ENCODE results near the gene CSTB.

CSTB gene

GRCh38 chr21:43748622-43749021 lies 27.5 kb downstream of the CSTB start:
- TF ChIP-seq CTCF (IDR thresholded peaks at IDR 0.05; ENCODE audit: insufficient read depth, low read depth, low read length, missing control alignments), result no peak
- DNase-seq (ENCODE audit: low read depth), result no peak
- no peak overlapping the region for H3K4me3 ChIP-seq (ENCODE audit: low read depth, low read length)

GRCh38 chr21:43745772-43746517 lies 30.2 kb downstream of the CSTB start:
- no peak for DNase-seq (ENCODE audit: low read depth)
- no peak for TF ChIP-seq CTCF (IDR thresholded peaks at IDR 0.05; ENCODE audit: insufficient read depth, low read depth, low read length, missing control alignments)
- H3K4me3 ChIP-seq (ENCODE audit: low read depth, low read length), result no peak overlapping the region

- no peak overlapping the region for H3K4me3 ChIP-seq (ENCODE audit: low read depth, low read length)
- DNase-seq (ENCODE audit: low read depth), result no peak
- TF ChIP-seq CTCF (IDR thresholded peaks at IDR 0.05; ENCODE audit: insufficient read depth, low read depth, low read length, missing control alignments), result no peak
These were observed 31.4 kb downstream of the CSTB start for GRCh38 chr21:43744725-43745124.

GRCh38 chr21:43743947-43744346 lies 32.2 kb downstream of the CSTB start:
- no peak for DNase-seq (ENCODE audit: low read depth)
- H3K4me3 ChIP-seq (ENCODE audit: low read depth, low read length), result no peak overlapping the region
- no peak for TF ChIP-seq CTCF (IDR thresholded peaks at IDR 0.05; ENCODE audit: insufficient read depth, low read depth, low read length, missing control alignments)

- no peak for TF ChIP-seq CTCF (IDR thresholded peaks at IDR 0.05; ENCODE audit: insufficient read depth, low read depth, low read length, missing control alignments)
- H3K4me3 ChIP-seq (ENCODE audit: low read depth, low read length), result no peak overlapping the region
- DNase-seq (ENCODE audit: low read depth), result no peak
These were observed 34.5 kb downstream of the CSTB start for GRCh38 chr21:43741423-43742096.

- no peak overlapping the region for H3K4me3 ChIP-seq (ENCODE audit: low read depth, low read length)
- no peak for DNase-seq (ENCODE audit: low read depth)
These were observed 35.5 kb downstream of the CSTB start for GRCh38 chr21:43740497-43741156.

More at GRCh38 chr21:43740497-43741156, 35.5 kb downstream of the CSTB start:
- TF ChIP-seq CTCF (IDR thresholded peaks at IDR 0.05; ENCODE audit: insufficient read depth, low read depth, low read length, missing control alignments), result no peak
